GM18505 (cell line): Measurements from ENCODE around the gene DCC.

Source experiments
- ATAC-seq: cut with Tn5 transposase; IDR thresholded peaks from one replicate; pipeline ENCODE4 v1.9.1; 2021; ENCODE audit not compliant: unreplicated experiment
- POLR2A ChIP-seq: IDR thresholded peaks from 4 replicates; pipeline ENCODE4 v1.6.1; 2011; ENCODE audit warnings: borderline replicate concordance; ENCODE audit not compliant: insufficient read depth, insufficient read length; ENCODE audit errors: extremely low read depth

Gene DCC

DNA sequence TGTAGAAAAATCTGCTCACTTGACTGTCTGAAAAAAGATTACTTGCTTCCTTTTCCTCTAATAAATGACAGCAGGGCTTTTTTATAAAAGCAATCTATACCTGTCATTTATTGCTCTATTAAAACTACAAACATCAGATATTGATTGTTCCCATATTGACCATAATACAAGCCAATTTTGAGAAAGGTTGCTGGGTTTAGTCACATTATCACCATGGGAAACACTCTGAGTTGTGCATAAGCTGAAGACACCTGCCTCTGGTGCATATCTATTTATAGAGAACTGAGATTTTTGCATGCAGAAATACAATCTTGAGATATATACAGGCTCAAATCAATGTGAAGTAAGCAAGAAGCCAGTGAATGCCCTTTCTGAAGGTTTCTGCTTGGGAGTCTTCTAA, 853.9 kb downstream of the DCC start:
- TF ChIP-seq POLR2A: no peak
- no peak for ATAC-seq

DNA sequence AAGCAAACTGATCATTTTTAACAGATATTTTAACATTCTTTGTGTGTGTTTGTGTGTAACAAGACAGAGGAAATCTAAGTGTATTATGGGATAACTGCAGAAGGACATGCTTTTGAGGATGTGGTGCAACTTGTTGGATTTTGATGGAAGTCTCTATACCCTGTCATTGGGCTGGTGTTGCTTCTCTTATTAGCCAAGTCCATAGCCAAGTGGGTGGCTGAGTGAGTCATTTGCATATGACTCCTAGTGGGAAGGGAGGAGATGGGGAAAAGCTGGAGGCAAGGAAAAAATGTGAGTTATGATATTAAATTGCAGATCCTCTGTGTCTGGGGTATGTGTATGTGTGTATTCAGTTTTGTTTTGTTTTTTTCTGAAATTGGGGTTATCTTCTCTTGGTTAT, 879.9 kb downstream of the DCC start:
- ATAC-seq: no peak
- no peak for TF ChIP-seq POLR2A

DNA sequence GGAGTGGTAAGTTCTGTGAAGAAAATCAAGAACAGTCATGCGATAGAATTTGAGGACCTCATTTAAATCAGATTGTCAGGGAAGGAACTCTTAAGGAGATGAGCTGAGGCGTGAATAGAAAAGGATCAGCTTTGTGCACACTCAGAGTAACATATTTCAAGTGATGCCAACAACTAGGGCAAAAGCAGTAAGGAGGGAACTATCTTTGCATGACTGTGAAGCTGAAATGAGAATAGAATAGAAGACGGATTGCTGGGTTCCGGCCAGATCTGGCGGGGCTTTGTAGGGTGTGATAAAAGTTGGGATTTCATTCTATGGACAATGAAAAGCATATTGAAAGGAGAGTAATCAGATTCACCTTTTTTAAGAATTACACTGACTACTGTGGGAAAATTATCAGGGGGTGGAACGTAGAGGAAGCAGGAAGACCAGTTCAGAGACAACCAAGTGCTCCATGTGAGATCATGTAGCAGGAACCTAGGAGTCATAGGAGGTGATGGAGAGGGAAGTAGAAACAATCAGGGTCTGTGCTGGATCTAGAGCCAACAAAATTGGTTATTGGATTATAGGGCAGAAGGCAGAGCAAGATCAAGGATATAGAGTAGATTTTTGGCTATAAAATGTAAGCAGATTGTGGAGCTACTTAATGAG, 884.3 kb downstream of the DCC start:
- no peak for ATAC-seq

DNA sequence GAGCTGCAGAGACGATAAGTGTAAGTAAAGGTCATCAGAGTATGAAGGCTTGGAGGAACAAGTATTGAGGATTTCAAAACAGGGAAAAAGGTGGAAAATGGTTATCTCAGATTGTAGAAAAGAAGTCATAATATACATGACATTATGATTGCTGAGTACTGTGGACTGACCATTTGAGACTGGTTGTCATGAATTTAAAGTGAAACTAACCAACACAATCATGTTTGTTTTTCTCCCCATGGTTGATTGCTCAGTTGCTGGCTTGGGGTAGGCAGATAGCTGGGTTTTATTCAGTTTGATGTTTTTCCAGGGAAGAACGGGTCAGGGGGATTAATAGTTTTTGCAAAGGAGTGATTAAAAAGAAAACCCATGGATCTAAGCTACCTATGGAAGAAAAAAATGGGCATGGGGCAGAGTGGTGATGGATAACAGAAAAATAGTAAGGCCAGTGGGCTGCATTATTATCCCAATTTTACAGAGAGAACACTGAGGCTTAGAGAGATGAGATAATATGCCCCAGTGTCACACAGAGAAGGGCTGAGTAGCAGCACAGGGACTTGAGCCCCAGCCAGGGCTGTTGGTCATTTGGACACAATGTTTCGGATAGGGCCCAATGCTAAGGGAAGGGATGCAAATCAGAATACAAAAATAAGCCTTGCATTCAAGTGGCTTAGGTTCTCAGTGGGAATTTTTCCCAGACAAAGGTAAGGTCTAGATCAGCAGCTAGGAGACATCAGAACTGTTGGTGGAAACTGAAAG, 885.7 kb downstream of the DCC start:
- ATAC-seq: no peak
- no peak for TF ChIP-seq POLR2A

More for the DNA sequence above, 884.3 kb downstream of the DCC start:
- TF ChIP-seq POLR2A: no peak

DNA sequence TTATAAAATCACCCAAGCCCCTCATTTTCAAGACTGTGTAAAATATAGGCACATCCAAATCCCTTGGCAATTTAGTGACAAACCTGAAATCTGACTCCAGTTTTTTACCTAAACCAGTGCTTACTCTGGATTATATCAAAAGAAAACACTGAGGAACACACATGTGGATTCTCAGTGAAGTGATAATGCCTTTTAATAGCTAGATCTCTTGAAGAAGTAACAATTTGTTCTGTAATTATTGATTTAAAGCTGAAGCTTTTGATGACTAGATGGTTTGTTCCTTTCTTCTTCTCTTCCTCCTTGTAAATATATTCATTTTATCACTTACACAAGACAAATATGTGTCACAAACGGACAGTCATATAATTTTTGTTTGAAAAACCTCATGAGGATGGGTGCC, 894.6 kb downstream of the DCC start:
- ATAC-seq: no peak
- TF ChIP-seq POLR2A: no peak

DNA sequence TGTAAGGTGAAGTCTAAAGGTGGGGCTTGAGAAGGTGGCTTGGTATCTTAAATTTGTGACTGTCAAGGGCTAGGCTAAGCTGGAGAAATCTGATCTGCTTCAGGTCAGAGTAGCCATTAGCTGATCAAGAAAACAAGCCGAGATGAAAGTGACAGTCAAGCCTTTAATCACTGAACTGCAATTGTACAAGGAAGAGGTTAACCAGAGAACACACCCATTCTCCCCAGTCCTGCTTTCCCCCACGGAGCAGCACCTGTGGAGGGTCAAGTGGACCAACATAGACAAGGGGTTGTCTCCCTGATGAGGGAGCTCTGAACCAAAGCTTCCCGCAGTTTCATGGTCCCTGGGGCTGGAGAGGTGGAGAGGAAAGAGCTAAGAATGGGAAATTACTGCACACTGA, 901.2 kb downstream of the DCC start:
- no peak for TF ChIP-seq POLR2A
- ATAC-seq: no peak

- no peak for TF ChIP-seq POLR2A
- ATAC-seq: no peak
Measured at GRCh38 chr18:53253789-53254188, 913.8 kb downstream of the DCC start.

- ATAC-seq: no peak
- no peak for TF ChIP-seq POLR2A
Measured at GRCh38 chr18:53254265-53254664, 914.3 kb downstream of the DCC start.

DNA sequence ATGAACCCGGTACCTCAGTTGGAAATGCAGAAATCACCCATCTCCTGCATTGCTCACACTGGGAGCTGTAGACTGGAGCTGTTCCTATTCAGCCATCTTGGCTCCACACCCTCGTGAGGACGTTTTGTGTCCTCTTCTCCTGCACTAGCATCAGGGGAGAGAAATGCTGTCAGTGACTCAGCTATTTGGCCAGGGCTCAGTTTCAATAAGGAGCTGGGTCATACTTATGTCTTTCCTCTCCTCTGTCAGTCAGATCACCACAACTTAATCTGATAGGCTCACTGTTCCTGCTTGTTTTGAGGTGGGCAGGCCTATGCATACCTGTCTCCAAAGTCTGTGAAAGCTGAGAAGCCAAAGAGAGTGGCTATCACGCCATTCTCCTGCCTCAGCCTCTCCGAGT, 921.2 kb downstream of the DCC start:
- ATAC-seq: no peak
- no peak for TF ChIP-seq POLR2A

DNA sequence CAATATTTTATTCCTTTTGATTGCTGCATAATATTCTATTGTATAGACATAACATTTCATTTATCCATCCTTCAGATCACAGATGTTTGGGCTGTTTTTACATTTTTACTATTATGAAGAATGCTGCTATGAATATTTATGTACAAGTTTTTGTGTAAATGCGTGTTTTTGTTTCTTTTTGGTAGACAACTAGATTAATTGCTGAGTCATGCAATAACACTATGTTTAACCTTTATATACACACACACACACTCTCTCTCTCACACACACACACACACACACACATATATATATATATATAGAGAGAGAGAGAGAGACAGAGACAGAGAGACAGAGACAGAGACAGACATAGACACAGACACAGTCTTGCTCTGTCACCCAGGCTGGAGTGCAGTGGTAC, 926.9 kb downstream of the DCC start:
- no peak for ATAC-seq
- no peak for TF ChIP-seq POLR2A

GRCh38 chr18:53268455-53268854, 928.5 kb downstream of the DCC start:
- ATAC-seq: no peak
- TF ChIP-seq POLR2A: no peak

GRCh38 chr18:53281406-53281805, 941.4 kb downstream of the DCC start:
- TF ChIP-seq POLR2A: no peak
- ATAC-seq: no peak

DNA sequence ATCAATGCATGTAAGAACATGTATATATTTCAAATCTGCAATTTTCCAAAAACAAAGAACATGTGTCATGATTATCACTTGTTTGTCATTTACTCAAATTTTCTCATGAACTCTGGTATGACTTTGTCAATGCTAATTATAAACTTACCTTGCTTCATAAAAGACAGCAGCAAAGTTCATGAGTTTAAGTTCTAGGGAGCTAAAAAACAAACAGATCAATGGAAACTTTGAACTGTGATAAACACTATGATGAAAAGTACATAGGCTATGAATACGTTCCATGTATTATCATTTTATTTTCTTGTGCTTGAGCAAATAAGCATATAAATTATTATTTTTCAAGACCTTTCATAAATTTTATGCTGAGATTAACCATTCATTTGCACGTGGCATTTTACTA, 943.7 kb downstream of the DCC start:
- no peak for ATAC-seq
- no peak for TF ChIP-seq POLR2A

DNA sequence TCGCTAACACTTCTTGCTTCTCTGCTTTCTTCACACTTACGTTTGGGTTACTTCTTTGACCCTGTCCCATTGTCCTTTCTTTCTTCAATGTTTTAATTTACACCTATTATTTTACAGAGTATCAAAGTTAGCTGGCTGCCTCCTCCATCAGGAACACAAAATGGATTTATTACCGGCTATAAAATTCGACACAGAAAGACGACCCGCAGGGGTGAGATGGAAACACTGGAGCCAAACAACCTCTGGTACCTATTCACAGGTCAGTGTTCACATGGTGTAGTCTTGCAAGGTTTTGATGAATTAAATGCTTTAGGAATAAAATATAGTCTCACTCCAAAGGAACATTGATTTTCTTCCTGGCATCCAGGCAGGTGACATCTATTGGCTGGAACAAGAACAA, 965.5 kb downstream of the DCC start:
- no peak for TF ChIP-seq POLR2A
- ATAC-seq: no peak

GRCh38 chr18:53319628-53320027, 979.6 kb downstream of the DCC start:
- no peak for TF ChIP-seq POLR2A
- ATAC-seq: no peak

DNA sequence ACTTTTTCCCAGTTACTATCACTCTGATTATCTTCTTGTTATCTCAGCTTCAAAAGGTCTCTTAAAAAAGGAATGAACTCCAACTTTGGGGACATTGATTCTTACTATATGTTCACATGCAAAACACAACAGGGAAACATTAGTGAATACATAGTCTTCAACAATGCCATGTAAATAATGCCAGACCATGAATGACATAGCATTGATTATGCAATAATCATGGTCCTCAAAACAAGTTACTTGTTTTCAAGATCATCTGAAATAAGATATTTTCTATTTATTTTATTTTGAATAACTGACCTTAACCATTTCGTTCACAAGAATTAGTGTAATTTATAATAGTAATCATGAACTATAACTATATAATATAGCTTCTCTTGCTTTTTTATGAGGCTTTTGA, 982.2 kb downstream of the DCC start:
- ATAC-seq: no peak
- no peak for TF ChIP-seq POLR2A

DNA sequence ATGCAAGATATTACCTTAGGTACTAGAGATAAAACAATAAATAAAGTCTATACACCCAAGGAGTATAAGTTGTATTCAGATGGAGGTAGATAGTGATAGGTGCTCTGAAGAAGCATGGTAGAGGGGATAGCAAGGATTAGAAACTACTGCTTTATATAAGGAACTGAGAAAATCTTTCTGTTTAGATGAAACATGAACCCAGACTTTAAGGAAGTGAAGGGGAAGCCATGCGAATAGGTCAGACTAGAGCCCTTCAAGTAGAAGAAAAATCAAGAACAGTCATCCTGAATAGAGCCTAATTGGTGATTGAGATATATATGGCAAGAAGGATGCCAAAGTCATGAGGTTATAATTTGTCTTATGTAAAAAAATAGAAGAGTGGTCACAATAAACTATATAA, 984.4 kb downstream of the DCC start:
- ATAC-seq: no peak
- no peak for TF ChIP-seq POLR2A
